ENCODE data around the gene ZC3HAV1. TPM values are rescaled to one million over a fixed set of nuclear protein-coding genes. Genes with fewer than 3 reads are reported as not detected.

The ZC3HAV1 gene
- total RNA-seq, 1 donor from 2014 or later, result 27.7 TPM

DNA sequence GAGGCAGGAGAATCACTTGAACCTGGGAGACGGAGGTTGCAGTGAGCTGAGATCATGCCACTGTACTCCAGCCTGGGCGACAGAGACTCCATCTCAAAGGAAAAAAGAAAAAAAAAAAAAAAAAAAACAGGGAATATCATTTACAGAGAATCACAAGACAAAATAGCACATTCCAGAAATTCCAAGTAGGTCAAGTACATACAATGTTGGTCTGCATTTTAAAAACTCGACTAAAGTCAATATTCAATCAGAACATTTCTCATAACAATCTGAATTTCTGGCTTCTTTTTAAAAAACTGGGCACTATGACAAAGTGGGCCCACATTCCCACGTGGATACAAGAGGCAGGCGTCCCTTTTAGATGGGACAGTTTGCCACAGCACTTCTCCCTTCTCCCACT is 86.4 kb downstream of the ZC3HAV1 start:
- no peak for DNase-seq (ENCODE audit: low read depth in 2 of 2)

DNA sequence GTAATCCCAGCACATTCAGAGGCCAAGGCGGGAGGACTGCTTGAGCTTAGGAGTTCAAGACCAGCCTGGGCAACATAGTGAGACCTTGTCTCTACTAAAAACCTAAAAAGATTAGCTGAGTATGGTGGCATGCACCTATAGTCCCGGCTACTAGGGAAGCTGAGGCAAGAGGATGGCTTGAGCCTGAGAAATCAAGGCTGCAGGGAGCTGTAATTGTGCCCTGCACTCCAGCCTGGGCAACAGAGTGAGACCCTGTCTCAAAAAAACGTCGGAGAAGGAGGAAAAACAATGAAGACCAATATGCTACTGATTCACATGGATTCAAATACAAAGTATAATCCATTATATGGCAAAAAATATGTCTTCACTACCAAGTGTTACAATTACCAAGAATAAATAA is 87.2 kb downstream of the ZC3HAV1 start:
- no peak for DNase-seq (ENCODE audit: low read depth in 2 of 2)

DNA sequence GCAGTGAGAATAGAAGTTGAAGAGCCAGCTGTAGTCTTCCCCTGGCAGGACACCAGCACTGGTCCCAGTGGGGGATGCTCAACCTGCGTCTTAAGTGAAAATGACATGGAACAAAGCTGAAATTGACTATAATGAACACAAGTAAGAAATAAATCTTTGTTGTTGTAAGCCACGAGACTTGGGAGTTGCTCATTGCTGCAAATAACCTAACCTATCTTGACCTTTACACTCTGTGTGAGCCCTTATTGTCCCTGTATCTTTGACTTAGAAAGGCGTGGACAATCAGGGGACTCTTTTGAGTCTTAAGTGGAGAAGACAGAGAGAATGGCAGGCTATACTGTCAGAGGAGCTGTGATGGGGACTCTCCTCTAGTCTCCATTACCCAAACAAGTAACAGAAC is 90.6 kb downstream of the ZC3HAV1 start:
- DNase-seq (ENCODE audit: low read depth in 2 of 2), result no peak

DNA sequence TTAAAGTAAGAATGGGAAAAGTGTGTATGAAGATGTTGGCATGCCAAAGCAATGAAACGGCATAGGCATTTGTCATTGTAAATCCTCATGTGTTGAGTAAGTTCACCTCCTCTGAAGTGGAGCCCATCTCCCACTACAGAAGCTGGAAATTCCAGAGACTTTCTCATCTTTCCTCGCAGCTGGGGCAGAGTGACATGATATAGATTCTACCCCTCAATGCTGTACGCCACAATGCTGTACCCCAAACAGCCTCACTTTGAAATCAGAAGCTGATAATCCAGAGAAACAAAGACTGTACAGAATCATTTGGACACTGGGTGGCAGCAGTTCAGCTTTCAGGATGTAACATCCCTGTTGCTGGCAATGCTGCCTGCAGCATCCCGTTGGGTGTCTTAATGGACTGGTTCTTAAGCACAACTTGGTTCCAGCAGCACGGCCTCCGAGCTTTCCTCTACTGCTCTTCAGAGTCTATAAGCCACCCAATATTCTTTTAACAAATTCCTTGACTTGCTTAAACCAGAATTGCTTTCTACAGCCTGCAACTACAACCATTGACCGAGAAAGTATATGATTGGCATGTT is 92.5 kb downstream of the ZC3HAV1 start:
- peak; percentile 45 to 76 for DNase-seq (ENCODE audit: low read depth in 2 of 2)

DNA sequence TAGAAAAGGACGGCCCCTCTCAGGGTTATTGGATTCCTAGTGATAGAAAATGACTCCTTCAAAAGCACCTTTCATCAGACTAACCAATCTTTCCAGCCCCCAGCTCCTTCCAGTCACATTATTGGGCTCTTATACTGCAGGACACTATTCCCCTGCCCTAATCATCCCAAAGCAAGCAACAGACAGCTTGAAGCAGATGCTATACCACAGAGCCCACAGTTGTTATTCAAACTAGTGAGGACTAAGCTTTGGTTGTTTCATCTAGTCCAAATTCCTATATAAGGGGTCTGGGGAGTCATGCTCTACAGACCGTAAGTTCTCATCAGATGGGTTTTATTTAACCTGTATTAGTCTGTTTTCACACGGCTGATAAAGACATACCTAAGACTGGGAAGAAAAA is 98.1 kb downstream of the ZC3HAV1 start:
- no peak for DNase-seq (ENCODE audit: low read depth in 2 of 2)

DNA sequence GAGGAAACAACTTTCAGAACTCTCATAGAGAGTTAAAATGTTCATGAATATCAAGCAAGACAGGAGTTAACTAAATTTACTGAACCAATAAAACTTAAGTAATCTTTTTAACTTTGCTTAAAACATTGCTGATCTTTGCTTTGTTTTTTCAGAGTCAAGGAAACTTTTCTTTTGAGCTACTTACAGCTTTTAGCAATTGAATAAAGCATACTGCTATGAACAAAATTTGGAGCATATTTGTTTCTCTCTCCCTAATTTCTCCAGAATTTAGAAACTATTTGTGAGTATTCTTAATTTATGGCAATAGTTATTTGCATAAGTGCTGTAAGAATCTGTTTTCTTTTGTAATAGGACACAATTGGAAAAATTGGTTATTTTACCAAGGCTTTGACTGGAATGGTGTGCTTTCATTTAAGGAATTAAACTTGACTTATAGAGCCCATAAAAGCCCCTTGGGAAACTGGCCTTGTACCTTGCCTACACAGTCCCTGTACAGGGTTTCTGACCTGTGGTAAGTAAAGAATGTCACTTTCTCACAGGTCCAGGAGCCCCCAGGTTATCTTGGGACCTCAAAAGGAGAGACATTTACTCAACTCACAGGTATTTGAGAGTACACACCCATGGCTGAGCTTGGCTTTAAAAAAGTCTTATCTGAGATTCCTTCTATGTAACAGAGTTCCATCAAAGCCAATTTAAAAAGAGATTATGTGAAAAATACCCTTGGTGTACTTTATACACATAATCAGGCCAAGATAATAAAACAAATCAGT is 105.0 kb downstream of the ZC3HAV1 start:
- DNase-seq (ENCODE audit: low read depth in 2 of 2), result no peak

DNA sequence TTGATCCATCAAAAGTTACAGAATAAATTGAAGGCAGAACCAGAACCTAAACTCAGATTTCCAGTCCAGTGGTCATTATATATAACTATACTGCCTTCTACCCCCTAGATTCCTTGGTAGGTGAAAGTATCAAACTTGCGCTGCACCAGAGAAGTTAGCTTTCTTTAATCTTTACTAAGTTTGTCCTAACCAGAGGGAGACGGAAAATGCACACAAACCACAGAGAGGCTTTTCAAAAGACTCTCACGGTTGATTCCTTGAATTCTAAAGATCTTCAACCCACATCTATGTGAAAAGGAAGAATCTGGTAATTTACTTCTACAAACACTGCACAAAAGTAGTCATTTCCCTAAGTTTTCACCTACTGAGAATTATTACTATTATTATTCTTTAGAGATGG is 110.1 kb downstream of the ZC3HAV1 start:
- no peak for DNase-seq (ENCODE audit: low read depth in 2 of 2)

Other genes with a start within 250 kb of the ZC3HAV1 start
- 1.9 and 3.3 TPM in 2 replicates for gene KIAA1549, start 128.3 kb downstream of the ZC3HAV1 start, total RNA-seq
- 14.2 and 21.4 TPM in 2 replicates for gene ZC3HAV1L, start 73.7 kb downstream of the ZC3HAV1 start, total RNA-seq
- 2.8 and 4.0 TPM in 2 replicates for gene UBN2, start 121.5 kb upstream of the ZC3HAV1 start, total RNA-seq
- gene FMC1, start 231.6 kb upstream of the ZC3HAV1 start, total RNA-seq, result 8.9 and 16.6 TPM in 2 replicates